SK-N-SH (cell line): Measurements from ENCODE around the gene RFC4.

Experiments
- CHD2 ChIP-seq: fragments of 150-350 bp; IDR thresholded peaks from 2 replicates; pipeline ENCODE4 v1.6.1; 2018; ENCODE audit warnings: low read length; ENCODE audit not compliant: partially characterized antibody
- CTCF ChIP-seq: fragments of 200-600 bp; sonication (generic); IDR thresholded peaks from 2 replicates; pipeline ENCODE4 v1.6.1; 2017; ENCODE audit warnings: antibody characterized with exemption, mild to moderate bottlenecking, moderate library complexity
- EZH2phosphoT487 ChIP-seq: fragments of 200-600 bp; sonication (generic); IDR thresholded peaks from 2 replicates; pipeline ENCODE4 v1.6.1; 2017; ENCODE audit warnings: low read depth, mixed run types, mild to moderate bottlenecking, antibody characterized with exemption, moderate library complexity, borderline replicate concordance
- FOXM1 ChIP-seq: IDR thresholded peaks from 2 replicates; pipeline ENCODE4 v1.4.0; 2012; ENCODE audit warnings: low read depth, mild to moderate bottlenecking
- MAX ChIP-seq: IDR thresholded peaks from 2 replicates; pipeline ENCODE4 v1.4.0; 2012; ENCODE audit warnings: low read depth
- MEF2A ChIP-seq: IDR thresholded peaks from 2 replicates; pipeline ENCODE4 v1.4.0; 2012; ENCODE audit warnings: low read depth, borderline replicate concordance
- NFIC ChIP-seq: IDR thresholded peaks from 2 replicates; pipeline ENCODE4 v1.4.0; 2012; ENCODE audit warnings: borderline replicate concordance
- NRF1 ChIP-seq: IDR thresholded peaks from 2 replicates; pipeline ENCODE4 v1.6.1; 2012; ENCODE audit warnings: low read depth, mild to moderate bottlenecking, low read length
- TAF1 ChIP-seq: IDR thresholded peaks from 2 replicates; pipeline ENCODE4 v1.6.1; 2012; ENCODE audit warnings: low read depth, mild to moderate bottlenecking, low read length, moderate library complexity, borderline replicate concordance
- USF2 ChIP-seq: fragments of 150-350 bp; IDR thresholded peaks from 2 replicates; pipeline ENCODE4 v1.6.1; 2017; ENCODE audit warnings: antibody characterized with exemption, low read length, low read depth, borderline replicate concordance
- YY1 ChIP-seq: IDR thresholded peaks from 2 replicates; pipeline ENCODE4 v1.4.0; 2012; ENCODE audit warnings: low read depth, mild to moderate bottlenecking
- ZBTB33 ChIP-seq: IDR thresholded peaks from 2 replicates; pipeline ENCODE4 v1.4.0; 2012; ENCODE audit warnings: low read depth, borderline replicate concordance

GRCh38 chr3:186757214-186757613 is 49.1 kb downstream of the RFC4 start:
- TF ChIP-seq MEF2A (no peak), CTCF (no peak), MAX (no peak), EZH2phosphoT487 (no peak), NFIC (no peak), NRF1 (no peak), YY1 (no peak), CHD2 (no peak), USF2 (no peak), ZBTB33 (no peak), TAF1 (no peak), FOXM1 (no peak)
